ENCODE data around the gene TAF11L2.
A peak's percentile ranks its signal among the peaks of the same experiment; 100 is the strongest.
"Not testable (repeated sequence)": the region's sequence is repeated elsewhere in the genome, so short reads cannot be mapped to it uniquely, and the experiment has no call there.

TAF11L2 gene

DNA sequence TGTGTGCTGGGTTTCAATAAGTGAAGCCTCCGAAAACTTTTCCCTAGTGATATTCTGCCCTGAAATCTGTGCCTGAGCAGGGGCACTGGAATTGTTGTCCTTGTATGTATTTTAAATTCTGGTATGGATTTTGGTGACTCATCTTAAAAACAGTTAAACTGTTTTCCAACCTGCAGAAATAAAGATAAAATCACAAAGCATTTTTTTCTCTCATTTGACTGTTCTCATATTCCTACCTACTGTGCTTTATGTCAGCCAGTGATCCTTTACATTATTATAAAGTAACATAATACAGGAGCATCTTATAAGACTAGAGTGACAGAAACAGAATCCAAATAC lies 10.9 kb upstream of the TAF11L2 start:
- H3K4me3 Mint-ChIP-seq: no peak overlapping the region
- DNase-seq (ENCODE audit: low spot score in 2 of 2) (no peak), ATAC-seq (replicated peaks; ENCODE audit: extremely low read depth, poor library complexity, severe bottlenecking) (no peak)
- H3K27me3 Mint-ChIP-seq: no peaks in the 10 kb centered on the region
- no peaks in the 10 kb centered on the region for H3K4me1 Mint-ChIP-seq
- H3K27ac Mint-ChIP-seq (ENCODE audit: low read depth): no peak overlapping the region
- peaks cover 11% of the 10 kb centered on the region for H3K9me3 Mint-ChIP-seq
- H3K36me3 Mint-ChIP-seq (ENCODE audit: insufficient read depth): no peaks in the 10 kb centered on the region

DNA sequence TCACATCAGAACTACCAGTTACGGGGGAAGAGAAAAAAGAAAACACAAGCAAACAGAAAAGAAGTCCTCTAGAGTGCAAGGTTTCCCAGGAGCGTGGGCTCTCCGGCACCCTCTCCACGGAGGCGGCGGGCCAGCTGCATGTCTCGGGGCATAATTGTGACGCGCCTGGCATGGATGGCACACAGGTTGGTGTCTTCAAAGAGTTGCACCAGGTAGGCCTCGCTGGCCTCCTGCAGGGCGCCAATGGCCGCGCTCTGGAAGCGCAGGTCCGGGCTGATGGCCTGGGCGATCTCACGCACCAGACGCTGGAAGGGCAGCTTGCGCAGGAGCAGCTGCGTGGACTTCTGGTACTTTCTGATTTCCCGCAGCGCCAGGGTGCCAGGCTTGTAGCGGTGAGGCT lies 6.8 kb upstream of the TAF11L2 start:
- peaks cover 15% of the 10 kb centered on the region for H3K9me3 Mint-ChIP-seq
- not testable (repeated sequence) for H3K27ac Mint-ChIP-seq (ENCODE audit: low read depth); H3K27me3 Mint-ChIP-seq; H3K4me3 Mint-ChIP-seq; DNase-seq (ENCODE audit: low spot score in 2 of 2); H3K4me1 Mint-ChIP-seq; H3K36me3 Mint-ChIP-seq (ENCODE audit: insufficient read depth); ATAC-seq (replicated peaks; ENCODE audit: extremely low read depth, poor library complexity, severe bottlenecking)

DNA sequence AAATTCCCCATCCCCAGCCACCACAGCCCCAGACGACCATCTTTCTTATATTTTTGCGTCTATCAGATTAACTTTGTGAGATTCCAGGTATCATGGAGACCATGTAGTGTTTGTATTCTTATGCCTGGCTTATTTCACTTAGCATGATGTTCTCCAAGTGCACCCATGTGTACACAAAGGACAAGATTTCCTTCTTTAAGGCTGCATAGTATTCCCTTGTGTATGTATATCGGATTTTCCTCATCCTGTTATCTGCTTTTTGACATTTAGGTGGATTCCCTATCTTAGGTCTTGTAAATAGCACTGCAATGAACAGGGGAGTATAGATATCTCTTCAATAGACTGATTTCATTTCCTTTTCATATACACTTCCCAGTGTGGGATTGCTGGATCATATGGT lies 5.3 kb upstream of the TAF11L2 start:
- Mint-ChIP-seq H3K4me3 (no peak overlapping the region), H3K36me3 (ENCODE audit: insufficient read depth) (no peaks in the 10 kb centered on the region), H3K27ac (ENCODE audit: low read depth) (no peak overlapping the region), H3K9me3 (peaks cover 12% of the 10 kb centered on the region), H3K4me1 (no peaks in the 10 kb centered on the region), H3K27me3 (no peaks in the 10 kb centered on the region)
- DNase-seq (ENCODE audit: low spot score in 2 of 2): no peak
- no peak for ATAC-seq (replicated peaks; ENCODE audit: extremely low read depth, poor library complexity, severe bottlenecking)

DNA sequence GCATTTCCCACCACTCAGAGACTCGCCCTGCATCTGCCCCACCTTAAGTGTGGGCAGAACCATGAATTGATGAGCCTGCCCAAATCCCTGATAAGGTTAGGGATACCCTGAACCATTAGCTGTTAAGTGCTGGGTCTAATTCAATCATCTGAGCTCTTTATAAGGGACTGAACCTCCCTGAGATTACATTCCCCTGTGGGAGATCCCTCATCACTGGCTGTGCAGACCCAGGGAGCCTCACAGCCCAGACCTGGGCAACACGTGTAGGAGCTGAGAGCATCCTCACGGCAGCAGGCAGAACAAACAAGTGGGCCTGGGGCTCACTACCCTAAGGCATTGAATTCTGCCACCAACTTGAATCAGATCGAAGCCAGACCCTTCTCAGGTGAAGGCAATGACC lies 585 bp upstream of the TAF11L2 start:
- Mint-ChIP-seq H3K36me3 (ENCODE audit: insufficient read depth) (no peaks in the 10 kb centered on the region), H3K4me3 (no peak overlapping the region), H3K27ac (ENCODE audit: low read depth) (no peak overlapping the region), H3K4me1 (no peaks in the 10 kb centered on the region), H3K27me3 (no peaks in the 10 kb centered on the region), H3K9me3 (peaks cover 17% of the 10 kb centered on the region)
- DNase-seq (ENCODE audit: low spot score in 2 of 2) (no peak), ATAC-seq (replicated peaks; ENCODE audit: extremely low read depth, poor library complexity, severe bottlenecking) (no peak)

DNA sequence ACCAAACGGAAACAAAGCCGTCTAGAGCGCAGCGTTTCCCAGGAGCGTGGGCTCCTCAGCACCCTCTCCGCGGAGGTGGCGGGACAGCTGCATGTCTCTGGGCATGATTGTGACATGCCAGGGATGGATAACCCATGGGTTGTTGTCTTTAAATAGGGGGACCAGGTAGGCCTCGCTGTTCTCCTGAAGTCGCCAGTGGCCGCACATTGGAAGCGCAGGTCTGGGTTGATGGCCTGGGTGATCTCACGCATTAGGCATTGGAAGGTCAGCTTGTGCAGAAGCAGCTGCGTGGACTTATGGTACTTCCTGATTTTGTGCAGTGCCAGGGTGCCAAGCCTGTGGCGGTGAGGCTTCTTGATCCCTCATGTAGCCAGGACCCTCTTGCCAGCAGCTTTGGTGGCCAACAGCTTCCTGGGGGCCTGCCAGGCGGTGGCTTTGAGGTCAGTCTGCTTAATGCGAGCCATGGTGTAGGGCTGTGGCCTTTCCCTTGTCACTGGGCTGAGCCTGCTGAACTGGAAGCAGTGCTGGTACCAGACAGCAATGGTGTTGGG lies 13.8 kb downstream of the TAF11L2 start:
- H3K9me3 Mint-ChIP-seq: peaks cover 17% of the 10 kb centered on the region
- H3K27ac Mint-ChIP-seq (ENCODE audit: low read depth): no peak overlapping the region
- no peaks in the 10 kb centered on the region for H3K36me3 Mint-ChIP-seq (ENCODE audit: insufficient read depth)
- DNase-seq (ENCODE audit: low spot score in 2 of 2) (no peak), ATAC-seq (replicated peaks; ENCODE audit: extremely low read depth, poor library complexity, severe bottlenecking) (no peak)
- H3K27me3 Mint-ChIP-seq: no peaks in the 10 kb centered on the region
- no peak overlapping the region for H3K4me3 Mint-ChIP-seq
- no peaks in the 10 kb centered on the region for H3K4me1 Mint-ChIP-seq

DNA sequence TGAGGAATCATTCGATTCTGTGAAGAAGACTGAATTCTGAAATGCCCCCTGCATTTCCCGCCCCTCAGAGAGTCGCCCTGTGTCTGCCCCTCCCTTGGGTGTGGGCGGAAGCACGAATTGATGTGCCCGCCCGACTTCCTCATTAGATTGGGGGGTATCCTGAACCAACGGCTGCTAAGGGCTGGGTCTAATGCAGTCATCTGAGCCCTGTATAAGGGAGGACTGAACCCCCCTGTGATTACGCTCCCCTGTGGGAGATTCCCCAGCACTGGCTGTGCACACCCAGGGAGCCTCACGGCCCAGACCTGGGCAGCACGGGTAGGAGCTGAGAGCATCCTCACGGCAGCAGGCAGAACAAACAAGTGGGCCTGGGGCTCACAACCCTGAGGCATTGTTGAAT lies 19.5 kb downstream of the TAF11L2 start:
- H3K27ac Mint-ChIP-seq (ENCODE audit: low read depth); H3K27me3 Mint-ChIP-seq; H3K36me3 Mint-ChIP-seq (ENCODE audit: insufficient read depth); H3K4me1 Mint-ChIP-seq; ATAC-seq (replicated peaks; ENCODE audit: extremely low read depth, poor library complexity, severe bottlenecking); H3K9me3 Mint-ChIP-seq; H3K4me3 Mint-ChIP-seq: not testable (repeated sequence)
- peak in 1 of 2 donors; percentile 33 for DNase-seq (ENCODE audit: low spot score in 2 of 2)

DNA sequence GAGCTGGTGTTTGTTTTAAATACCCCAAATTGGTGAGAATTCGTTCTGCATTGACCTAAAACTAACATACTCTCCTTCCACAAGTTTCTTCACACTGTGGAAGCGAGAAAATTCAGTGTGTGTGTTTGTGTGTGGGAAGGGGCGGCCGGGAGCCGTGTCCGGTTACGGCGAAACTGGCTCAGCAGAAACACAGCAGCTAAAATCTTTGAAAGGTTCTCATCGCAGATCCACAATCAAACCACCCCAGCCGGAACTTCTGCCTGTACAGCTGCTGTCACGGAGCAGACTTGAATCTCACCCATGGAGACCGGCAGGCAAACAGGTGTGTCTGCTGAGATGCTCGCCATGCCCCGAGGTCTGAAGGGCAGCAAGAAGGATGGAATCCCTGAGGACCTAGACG lies 20.0 kb downstream of the TAF11L2 start, which contains the start of gene TAF11L3:
Gene TAF11L3 (plus strand): TSS at position 301 of the 400 bp plus-strand sequence.
- H3K4me1 Mint-ChIP-seq; H3K27me3 Mint-ChIP-seq; H3K27ac Mint-ChIP-seq (ENCODE audit: low read depth); DNase-seq (ENCODE audit: low spot score in 2 of 2); H3K4me3 Mint-ChIP-seq; H3K9me3 Mint-ChIP-seq; H3K36me3 Mint-ChIP-seq (ENCODE audit: insufficient read depth); ATAC-seq (replicated peaks; ENCODE audit: extremely low read depth, poor library complexity, severe bottlenecking): not testable (repeated sequence)

DNA sequence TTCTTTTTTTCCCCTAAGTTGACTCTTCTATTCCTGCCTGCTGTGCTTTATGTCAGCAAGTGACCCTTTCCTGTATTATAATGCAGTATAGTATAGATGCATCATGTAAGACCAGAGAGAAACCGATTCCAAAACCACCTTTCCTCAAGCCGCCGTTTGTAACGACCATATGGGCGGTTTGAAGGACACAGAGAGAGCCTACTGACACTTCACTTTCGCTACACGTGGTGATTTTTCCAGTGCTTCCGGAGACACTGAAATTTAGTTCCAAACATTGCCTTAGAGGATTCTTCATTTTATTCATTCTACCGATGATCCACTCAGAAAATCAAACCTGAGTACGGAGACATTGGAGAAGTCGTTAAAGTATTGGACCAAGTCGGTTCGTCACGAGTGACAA lies 21.5 kb downstream of the TAF11L2 start:
- H3K36me3 Mint-ChIP-seq (ENCODE audit: insufficient read depth); H3K9me3 Mint-ChIP-seq; H3K4me3 Mint-ChIP-seq; ATAC-seq (replicated peaks; ENCODE audit: extremely low read depth, poor library complexity, severe bottlenecking); H3K4me1 Mint-ChIP-seq; H3K27me3 Mint-ChIP-seq; H3K27ac Mint-ChIP-seq (ENCODE audit: low read depth); DNase-seq (ENCODE audit: low spot score in 2 of 2): not testable (repeated sequence)

DNA sequence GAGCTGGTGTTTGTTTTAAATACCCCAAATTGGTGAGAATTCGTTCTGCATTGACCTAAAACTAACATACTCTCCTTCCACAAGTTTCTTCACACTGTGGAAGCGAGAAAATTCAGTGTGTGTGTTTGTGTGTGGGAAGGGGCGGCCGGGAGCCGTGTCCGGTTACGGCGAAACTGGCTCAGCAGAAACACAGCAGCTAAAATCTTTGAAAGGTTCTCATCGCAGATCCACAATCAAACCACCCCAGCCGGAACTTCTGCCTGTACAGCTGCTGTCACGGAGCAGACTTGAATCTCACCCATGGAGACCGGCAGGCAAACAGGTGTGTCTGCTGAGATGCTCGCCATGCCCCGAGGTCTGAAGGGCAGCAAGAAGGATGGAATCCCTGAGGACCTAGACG lies 23.5 kb downstream of the TAF11L2 start, which contains the start of gene TAF11L4:
Gene TAF11L4 (plus strand): TSS at position 301 of the 400 bp plus-strand sequence.
- not testable (repeated sequence) for H3K27me3 Mint-ChIP-seq; DNase-seq (ENCODE audit: low spot score in 2 of 2); H3K4me3 Mint-ChIP-seq; H3K36me3 Mint-ChIP-seq (ENCODE audit: insufficient read depth); H3K4me1 Mint-ChIP-seq; ATAC-seq (replicated peaks; ENCODE audit: extremely low read depth, poor library complexity, severe bottlenecking); H3K27ac Mint-ChIP-seq (ENCODE audit: low read depth); H3K9me3 Mint-ChIP-seq

DNA sequence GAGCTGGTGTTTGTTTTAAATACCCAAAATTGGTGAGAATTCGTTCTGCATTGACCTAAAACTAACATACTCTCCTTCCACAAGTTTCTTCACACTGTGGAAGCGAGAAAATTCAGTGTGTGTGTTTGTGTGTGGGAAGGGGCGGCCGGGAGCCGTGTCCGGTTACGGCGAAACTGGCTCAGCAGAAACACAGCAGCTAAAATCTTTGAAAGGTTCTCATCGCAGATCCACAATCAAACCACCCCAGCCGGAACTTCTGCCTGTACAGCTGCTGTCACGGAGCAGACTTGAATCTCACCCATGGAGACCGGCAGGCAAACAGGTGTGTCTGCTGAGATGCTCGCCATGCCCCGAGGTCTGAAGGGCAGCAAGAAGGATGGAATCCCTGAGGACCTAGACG lies 26.9 kb downstream of the TAF11L2 start, which contains the start of gene TAF11L5:
Gene TAF11L5 (plus strand): TSS at position 301 of the 400 bp plus-strand sequence.
- not testable (repeated sequence) for H3K27ac Mint-ChIP-seq (ENCODE audit: low read depth); H3K4me1 Mint-ChIP-seq; ATAC-seq (replicated peaks; ENCODE audit: extremely low read depth, poor library complexity, severe bottlenecking); H3K9me3 Mint-ChIP-seq; H3K4me3 Mint-ChIP-seq; H3K36me3 Mint-ChIP-seq (ENCODE audit: insufficient read depth); DNase-seq (ENCODE audit: low spot score in 2 of 2); H3K27me3 Mint-ChIP-seq

DNA sequence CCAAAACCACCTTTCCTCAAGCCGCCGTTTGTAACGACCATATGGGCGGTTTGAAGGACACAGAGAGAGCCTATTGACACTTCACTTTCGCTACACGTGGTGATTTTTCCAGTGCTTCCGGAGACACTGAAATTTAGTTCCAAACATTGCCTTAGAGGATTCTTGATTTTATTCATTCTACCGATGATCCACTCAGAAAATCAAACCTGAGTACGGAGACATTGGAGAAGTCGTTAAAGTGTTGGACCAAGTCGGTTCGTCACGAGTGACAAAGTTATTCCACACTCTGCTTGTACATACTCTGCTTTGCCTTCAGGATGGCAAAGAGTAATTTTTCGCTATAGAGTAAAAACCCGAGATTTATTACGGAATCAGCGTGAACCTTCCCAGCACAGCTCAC lies 28.5 kb downstream of the TAF11L2 start:
- not testable (repeated sequence) for H3K36me3 Mint-ChIP-seq (ENCODE audit: insufficient read depth); H3K27me3 Mint-ChIP-seq; H3K4me1 Mint-ChIP-seq; H3K4me3 Mint-ChIP-seq; ATAC-seq (replicated peaks; ENCODE audit: extremely low read depth, poor library complexity, severe bottlenecking); H3K27ac Mint-ChIP-seq (ENCODE audit: low read depth); H3K9me3 Mint-ChIP-seq
- peak in 1 of 2 donors; percentile 20 for DNase-seq (ENCODE audit: low spot score in 2 of 2)

DNA sequence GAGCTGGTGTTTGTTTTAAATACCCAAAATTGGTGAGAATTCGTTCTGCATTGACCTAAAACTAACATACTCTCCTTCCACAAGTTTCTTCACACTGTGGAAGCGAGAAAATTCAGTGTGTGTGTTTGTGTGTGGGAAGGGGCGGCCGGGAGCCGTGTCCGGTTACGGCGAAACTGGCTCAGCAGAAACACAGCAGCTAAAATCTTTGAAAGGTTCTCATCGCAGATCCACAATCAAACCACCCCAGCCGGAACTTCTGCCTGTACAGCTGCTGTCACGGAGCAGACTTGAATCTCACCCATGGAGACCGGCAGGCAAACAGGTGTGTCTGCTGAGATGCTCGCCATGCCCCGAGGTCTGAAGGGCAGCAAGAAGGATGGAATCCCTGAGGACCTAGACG lies 30.3 kb downstream of the TAF11L2 start, which contains the start of gene TAF11L6:
Gene TAF11L6 (plus strand): TSS at position 301 of the 400 bp plus-strand sequence.
- not testable (repeated sequence) for H3K4me1 Mint-ChIP-seq; H3K27ac Mint-ChIP-seq (ENCODE audit: low read depth); H3K36me3 Mint-ChIP-seq (ENCODE audit: insufficient read depth); DNase-seq (ENCODE audit: low spot score in 2 of 2); H3K4me3 Mint-ChIP-seq; ATAC-seq (replicated peaks; ENCODE audit: extremely low read depth, poor library complexity, severe bottlenecking); H3K27me3 Mint-ChIP-seq; H3K9me3 Mint-ChIP-seq
